ENCODE measurements around the gene KIR2DL3. TPM values are rescaled to one million over a fixed set of nuclear protein-coding genes. Genes with fewer than 3 reads are reported as not detected.
"Not testable (repeated sequence)": the region's sequence is repeated elsewhere in the genome, so short reads cannot be mapped to it uniquely, and the experiment has no call there.

The KIR2DL3 gene
- total RNA-seq, 1 donor from 2014 or later, result 0.38 TPM

GRCh38 chr19:54766464-54766863, 28.2 kb downstream of the KIR2DL3 start:
- H3K36me3 ChIP-seq; H3K9me3 ChIP-seq; ATAC-seq; H3K27me3 ChIP-seq (ENCODE audit: low read depth); H3K27ac ChIP-seq; H3K4me3 ChIP-seq; H3K4me1 ChIP-seq; intact Hi-C loops (cut with DNase I); DNase-seq: not testable (repeated sequence)

GRCh38 chr19:54769646-54770045, 31.3 kb downstream of the KIR2DL3 start, which contains the start of gene KIR2DL1:
Gene KIR2DL1, plus strand, starts transcription at chr19:54769793. Its CDS starts 58 bp downstream, at chr19:54769851.
- not testable (repeated sequence) for DNase-seq, ATAC-seq, H3K36me3 ChIP-seq

GRCh38 chr19:54770511-54770910, 32.2 kb downstream of the KIR2DL3 start:
- H3K27me3 ChIP-seq (ENCODE audit: low read depth); ATAC-seq; H3K4me1 ChIP-seq; H3K27ac ChIP-seq; H3K4me3 ChIP-seq; DNase-seq; H3K36me3 ChIP-seq; H3K9me3 ChIP-seq; intact Hi-C loops (cut with DNase I): not testable (repeated sequence)

More at GRCh38 chr19:54769646-54770045, 31.3 kb downstream of the KIR2DL3 start, which contains the start of gene KIR2DL1:
- H3K4me1 ChIP-seq; intact Hi-C loops (cut with DNase I); H3K27ac ChIP-seq; H3K27me3 ChIP-seq (ENCODE audit: low read depth); H3K4me3 ChIP-seq; H3K9me3 ChIP-seq: not testable (repeated sequence)

- H3K9me3 ChIP-seq; H3K4me1 ChIP-seq; H3K27me3 ChIP-seq (ENCODE audit: low read depth); H3K27ac ChIP-seq; DNase-seq; H3K4me3 ChIP-seq; ATAC-seq; H3K36me3 ChIP-seq; intact Hi-C loops (cut with DNase I): not testable (repeated sequence)
These were observed 33.0 kb downstream of the KIR2DL3 start for GRCh38 chr19:54771018-54771960.

GRCh38 chr19:54772666-54773065, 34.4 kb downstream of the KIR2DL3 start:
- H3K9me3 ChIP-seq; H3K27me3 ChIP-seq (ENCODE audit: low read depth); ATAC-seq; intact Hi-C loops (cut with DNase I); H3K4me1 ChIP-seq; H3K27ac ChIP-seq; H3K36me3 ChIP-seq; H3K4me3 ChIP-seq; DNase-seq: not testable (repeated sequence)

GRCh38 chr19:54775095-54775815, 36.9 kb downstream of the KIR2DL3 start:
- H3K4me3 ChIP-seq; ATAC-seq; DNase-seq; H3K9me3 ChIP-seq; intact Hi-C loops (cut with DNase I); H3K27ac ChIP-seq; H3K27me3 ChIP-seq (ENCODE audit: low read depth); H3K36me3 ChIP-seq; H3K4me1 ChIP-seq: not testable (repeated sequence)

- H3K4me1 ChIP-seq; H3K27ac ChIP-seq; ATAC-seq; H3K9me3 ChIP-seq; H3K36me3 ChIP-seq; H3K4me3 ChIP-seq; DNase-seq; H3K27me3 ChIP-seq (ENCODE audit: low read depth); intact Hi-C loops (cut with DNase I): not testable (repeated sequence)
These were observed 37.5 kb downstream of the KIR2DL3 start for GRCh38 chr19:54775830-54776229.

- H3K4me3 ChIP-seq; intact Hi-C loops (cut with DNase I); ATAC-seq; DNase-seq; H3K27ac ChIP-seq; H3K27me3 ChIP-seq (ENCODE audit: low read depth); H3K9me3 ChIP-seq; H3K36me3 ChIP-seq; H3K4me1 ChIP-seq: not testable (repeated sequence)
These were observed 39.5 kb downstream of the KIR2DL3 start for GRCh38 chr19:54777851-54778250.

- DNase-seq; intact Hi-C loops (cut with DNase I); H3K4me1 ChIP-seq; ATAC-seq; H3K27me3 ChIP-seq (ENCODE audit: low read depth); H3K27ac ChIP-seq; H3K9me3 ChIP-seq; H3K36me3 ChIP-seq; H3K4me3 ChIP-seq: not testable (repeated sequence)
These were observed 40.6 kb downstream of the KIR2DL3 start for GRCh38 chr19:54778896-54779295.

- H3K9me3 ChIP-seq; H3K27ac ChIP-seq; H3K4me3 ChIP-seq; ATAC-seq; H3K4me1 ChIP-seq; intact Hi-C loops (cut with DNase I); H3K36me3 ChIP-seq; H3K27me3 ChIP-seq (ENCODE audit: low read depth); DNase-seq: not testable (repeated sequence)
These were observed 44.6 kb downstream of the KIR2DL3 start for GRCh38 chr19:54782916-54783315.

GRCh38 chr19:54786091-54786723, 47.9 kb downstream of the KIR2DL3 start:
- not testable (repeated sequence) for ATAC-seq, DNase-seq

GRCh38 chr19:54788154-54788553, 49.8 kb downstream of the KIR2DL3 start:
- H3K4me3 ChIP-seq; H3K27me3 ChIP-seq (ENCODE audit: low read depth); intact Hi-C loops (cut with DNase I); DNase-seq; H3K36me3 ChIP-seq; ATAC-seq; H3K4me1 ChIP-seq; H3K9me3 ChIP-seq; H3K27ac ChIP-seq: not testable (repeated sequence)

More at GRCh38 chr19:54786091-54786723, 47.9 kb downstream of the KIR2DL3 start:
- H3K27ac ChIP-seq; H3K9me3 ChIP-seq; H3K36me3 ChIP-seq; H3K4me3 ChIP-seq; H3K27me3 ChIP-seq (ENCODE audit: low read depth); H3K4me1 ChIP-seq; intact Hi-C loops (cut with DNase I): not testable (repeated sequence)

All from lower lobe of right lung (tissue), 2 donors.